Renal pelvis (tissue), 4 donors: ENCODE measurements around the gene OVAAL. TPM values are rescaled to one million over a fixed set of nuclear protein-coding genes. Genes with fewer than 3 reads are reported as not detected.

Experiments used
- DNase-seq: peaks from one replicate; pipeline ENCODE4 v3.0.0-alpha.2; 2013
- polyA plus RNA-seq, 3 donors: library from polyadenylated mRNA; unstranded; fragments of 120-200 nt; gene quantifications; one replicate each; pipeline ENCODE4 v1.2.1, GENCODE V29; 2013; ENCODE audit not compliant: insufficient read length in 3 of 3

OVAAL gene
- polyA plus RNA-seq, 3 donors: not detected

DNA sequence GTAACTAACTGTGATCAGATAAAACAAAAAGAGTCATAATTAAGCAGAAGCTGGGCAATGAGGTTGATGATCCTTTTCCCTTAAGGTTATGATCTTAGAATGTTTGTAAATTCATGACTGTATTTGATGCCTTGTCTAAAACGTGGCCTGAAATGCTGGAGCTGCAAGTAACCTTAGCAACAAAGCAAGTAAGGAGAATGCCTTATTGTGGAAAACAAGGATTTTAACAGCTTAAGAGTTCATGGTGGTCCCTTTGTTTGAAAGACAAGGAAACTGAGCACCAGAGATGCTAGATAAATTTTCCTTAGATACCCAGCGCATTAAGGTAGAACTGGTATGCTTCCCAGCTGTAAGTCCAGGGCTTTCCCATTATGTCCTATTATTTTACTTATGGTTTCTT lies 47.4 kb downstream of the OVAAL start:
- DNase-seq: no peak

DNA sequence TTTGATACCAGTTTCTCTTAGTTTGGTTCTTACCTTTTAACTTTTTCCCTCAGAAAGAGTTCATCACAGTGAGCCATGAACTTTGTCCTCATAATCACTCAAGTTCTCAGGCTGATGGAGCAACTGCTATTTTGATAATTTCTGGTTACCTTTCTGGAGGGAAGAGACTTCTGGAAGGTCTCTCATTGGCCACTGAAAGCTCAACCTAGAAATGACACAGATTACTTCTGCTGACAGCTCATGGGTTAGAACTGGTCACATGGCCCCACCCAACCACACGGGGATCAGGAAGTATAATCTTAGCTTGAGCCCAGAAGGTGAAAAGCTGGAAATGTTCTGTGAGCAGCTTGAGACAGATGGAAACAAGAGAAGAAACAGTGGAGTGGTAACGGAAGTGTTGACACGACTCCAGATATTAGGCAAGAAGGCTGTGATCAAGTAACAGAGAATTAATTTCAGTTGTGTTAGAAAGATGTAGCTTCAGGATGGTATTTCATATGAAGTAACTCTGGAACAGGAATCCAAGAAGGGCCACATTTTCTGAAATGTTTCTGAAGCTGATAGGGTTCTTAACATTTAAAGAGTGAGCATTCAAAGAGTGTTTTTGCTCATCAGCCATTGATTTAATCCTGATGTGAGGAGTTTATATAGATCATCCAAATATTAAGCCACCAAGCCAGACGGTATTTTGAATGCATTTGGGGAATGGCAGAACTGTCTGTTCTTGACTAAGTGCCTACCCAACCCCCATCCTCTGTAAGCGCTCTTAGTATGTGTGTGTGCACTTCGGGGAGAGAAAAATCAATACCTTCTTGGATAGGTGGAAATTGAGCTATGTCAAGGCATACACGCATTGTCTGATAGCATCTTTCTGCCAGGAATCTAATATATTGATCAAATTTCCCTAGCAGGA lies 51.1 kb downstream of the OVAAL start:
- DNase-seq: no peak

DNA sequence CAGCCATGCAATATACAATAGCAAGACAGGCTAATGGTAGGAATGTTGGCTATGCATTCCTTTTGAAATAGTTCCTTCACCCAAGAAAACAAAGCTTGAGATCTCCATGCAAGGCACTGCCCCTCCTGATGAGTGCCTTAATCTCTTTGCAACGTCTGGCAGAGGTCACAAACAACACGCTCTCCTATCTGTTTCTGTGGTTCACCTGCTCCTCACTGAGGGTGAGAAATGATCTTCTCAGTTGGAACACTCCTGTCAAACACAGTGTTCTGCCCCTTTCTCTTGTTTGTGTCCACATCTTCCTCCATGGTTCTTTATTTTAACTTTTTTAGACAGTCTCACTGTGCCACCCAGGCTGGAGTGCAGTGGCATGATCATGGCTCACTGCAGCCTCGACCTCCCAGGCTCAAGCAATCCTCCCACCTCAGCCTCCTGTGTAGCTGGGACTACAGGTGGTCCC lies 51.8 kb downstream of the OVAAL start:
- DNase-seq: no peak

DNA sequence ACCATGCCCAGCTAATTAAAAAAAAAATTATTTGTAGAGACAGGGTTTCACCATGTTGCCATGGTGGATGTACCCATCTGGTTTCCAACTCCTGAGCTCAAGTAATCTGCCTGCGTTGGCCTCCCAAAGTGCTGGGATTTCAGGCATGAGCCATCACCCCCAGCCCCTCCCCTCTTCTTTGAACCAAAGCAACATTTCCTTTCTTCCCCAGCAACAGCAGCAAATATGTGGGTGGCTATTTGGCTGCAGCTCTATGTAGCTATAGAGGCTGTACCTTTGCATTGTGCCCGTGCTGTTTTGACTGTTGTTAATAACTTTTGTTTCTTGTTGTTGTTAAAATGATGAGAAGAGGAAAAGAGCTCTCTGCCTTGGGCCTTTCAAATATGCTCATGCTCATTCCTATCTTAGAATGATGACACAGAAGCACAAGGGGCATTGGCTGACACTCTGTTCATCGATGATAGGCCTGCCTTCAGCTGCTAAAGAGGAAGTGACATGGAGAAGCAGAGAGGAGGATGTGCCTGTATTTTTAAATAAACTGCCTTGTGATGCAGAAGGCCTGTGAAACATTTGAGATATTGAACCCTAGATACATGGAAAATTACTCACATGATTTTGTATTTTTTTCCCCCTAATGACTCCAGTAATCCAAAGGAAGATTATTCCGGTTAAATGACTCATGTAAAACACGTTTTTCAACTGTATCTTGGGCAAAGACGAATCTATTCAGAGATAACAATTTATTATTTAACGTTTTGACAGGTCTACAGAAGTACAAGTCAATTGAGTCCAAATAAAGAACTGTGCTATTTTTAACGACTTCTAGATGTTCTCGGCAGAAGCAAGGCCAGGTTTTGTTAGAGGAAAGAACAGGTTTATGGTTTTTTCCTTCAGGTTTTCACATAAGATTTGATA lies 52.5 kb downstream of the OVAAL start:
- no peak for DNase-seq

DNA sequence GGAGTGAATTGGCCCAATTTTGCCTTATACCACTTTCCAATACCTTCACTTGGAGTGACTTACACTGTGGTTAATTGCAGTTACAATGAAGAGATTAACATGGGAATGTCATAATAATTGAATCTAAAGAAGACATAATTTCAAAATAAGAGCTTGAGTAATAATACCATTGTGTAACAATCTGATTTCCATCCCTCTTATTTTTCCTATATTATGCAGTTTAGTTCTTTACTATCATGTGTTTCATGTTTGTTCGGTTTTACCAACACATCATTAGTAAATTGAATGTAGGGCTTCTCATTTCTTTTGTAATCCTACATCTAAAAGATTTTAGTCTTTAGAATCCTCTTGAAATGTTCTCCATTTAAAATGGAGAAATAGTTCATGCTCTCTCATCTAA lies 53.9 kb downstream of the OVAAL start:
- DNase-seq: no peak

DNA sequence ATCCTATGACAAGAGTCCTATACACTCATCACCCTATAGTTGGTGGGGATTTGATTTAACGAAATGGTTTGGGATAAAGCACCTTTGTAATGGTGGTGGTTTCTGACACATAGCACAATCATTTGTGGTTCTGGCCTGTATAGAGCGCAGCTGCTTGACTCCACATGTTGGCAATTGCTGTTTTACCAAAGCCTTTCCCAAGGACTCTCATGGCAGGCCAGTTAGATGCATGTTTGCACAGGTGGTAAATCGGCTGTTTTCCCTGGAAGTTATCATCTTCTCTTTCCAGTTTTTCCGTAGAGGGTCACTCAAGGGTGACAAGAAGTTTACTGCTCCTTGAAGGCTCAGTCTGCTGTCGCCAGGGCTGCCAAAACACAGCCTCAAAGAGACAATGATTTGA lies 56.0 kb downstream of the OVAAL start:
- DNase-seq: no peak

DNA sequence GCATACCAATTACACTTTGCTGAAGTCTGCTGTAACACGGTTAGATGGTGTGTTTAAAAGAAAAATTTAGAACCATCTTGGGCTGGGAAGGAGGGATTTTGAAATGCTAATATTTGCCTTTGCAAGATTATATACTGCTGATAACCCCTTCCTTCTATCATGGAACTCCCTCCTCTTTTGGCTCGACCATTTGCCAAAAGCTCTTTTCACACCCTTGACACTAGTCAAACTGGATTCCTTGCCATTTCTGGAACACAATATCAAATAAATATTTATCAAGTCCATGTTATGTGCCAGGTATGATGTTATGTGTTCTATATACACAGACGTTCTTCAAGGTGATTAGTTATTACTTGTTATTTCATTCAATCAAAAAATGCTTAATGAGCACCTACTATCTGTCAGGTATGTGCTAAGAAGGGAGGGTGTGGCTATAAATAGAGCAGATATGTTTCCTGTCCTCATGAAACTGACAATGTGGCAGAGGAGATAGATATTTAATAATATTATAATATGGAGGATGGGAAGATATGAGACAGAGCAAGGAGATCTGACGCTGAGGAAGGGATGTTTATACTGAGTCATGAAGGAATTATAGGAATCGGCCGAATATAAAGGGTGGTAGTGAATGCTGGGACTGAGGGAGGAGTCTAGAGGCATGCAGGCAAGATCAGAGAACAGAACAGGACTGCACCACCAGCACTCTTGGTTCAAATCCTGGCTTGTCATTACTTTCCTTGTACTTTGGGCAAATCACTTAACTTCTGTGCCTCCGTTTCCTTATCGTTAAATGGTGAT lies 56.9 kb downstream of the OVAAL start:
- no peak for DNase-seq

Other genes with a start within 250 kb of the OVAAL start
- gene ACBD6, start 56.4 kb upstream of the OVAAL start, polyA plus RNA-seq: 10 to 100 TPM; 68.3 to 84.1 (median 76.7) TPM
- gene XPR1, start 73.1 kb downstream of the OVAAL start, polyA plus RNA-seq: 10 to 100 TPM; 32.7 to 43.1 (median 37.4) TPM